Hepatocyte (in vitro differentiated cells): Measurements from ENCODE around the gene MDM4.

Experiments
- CTCF ChIP-seq: fragments of 200-600 bp; sonication (generic); IDR thresholded peaks from 2 replicates; pipeline ENCODE4 v1.5.1; 2016; ENCODE audit warnings: antibody characterized with exemption, mild to moderate bottlenecking; ENCODE audit not compliant: poor library complexity
- EZH2 ChIP-seq: fragments of 200-600 bp; sonication (generic); IDR thresholded peaks from 2 replicates; pipeline ENCODE4 v1.6.1; 2016; ENCODE audit warnings: antibody characterized with exemption, mild to moderate bottlenecking, borderline replicate concordance

GRCh38 chr1:204600203-204600602, 84.0 kb downstream of the MDM4 start:
- TF ChIP-seq EZH2 (no peak), CTCF (no peak)
